ENCODE results near the gene FADS1.

DNA sequence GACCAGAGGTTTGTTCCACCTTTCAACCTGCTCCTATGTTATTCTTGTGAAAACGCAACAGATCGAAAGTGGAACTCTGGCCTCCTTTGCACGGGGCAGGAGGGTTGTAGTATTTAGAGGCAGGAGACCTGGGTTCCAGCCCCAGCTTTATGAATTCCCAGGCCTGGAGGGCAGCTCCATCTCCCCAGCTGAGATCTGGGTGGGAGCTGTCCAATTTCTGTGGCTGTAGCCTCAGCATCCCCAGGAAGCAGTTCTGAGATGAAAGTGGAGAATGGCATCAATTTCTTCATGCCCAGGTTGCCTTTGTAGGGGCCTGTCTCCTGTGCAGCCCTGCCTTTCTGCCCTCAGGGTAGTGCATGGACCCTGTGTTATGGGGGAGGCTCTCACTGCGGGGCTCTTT lies 15.4 kb upstream of the FADS1 start:
- TF ChIP-seq CTCF (IDR thresholded peaks at IDR 0.05) (no peak), SIN3A (IDR thresholded peaks at IDR 0.05; ENCODE audit: borderline replicate concordance, insufficient read depth, low read depth, low read length) (no peak), POLR2AphosphoS5 (IDR thresholded peaks at IDR 0.05; ENCODE audit: low read depth, low read length) (no peak)
